Astrocyte of the cerebellum (primary cell): ENCODE data around the gene PRRT1.

Experiments
- DNase-seq: peaks from one replicate; pipeline ENCODE4 v3.0.0-alpha.2; 2011; ENCODE audit warnings: low read depth
- H3K4me3 ChIP-seq: 2 replicates; pipeline ENCODE4 v1.5.1; 2011; ENCODE audit warnings: mild to moderate bottlenecking, low read depth, low read length, moderate library complexity
- in situ Hi-C: cut with HindIII; loops from 2 replicates; pipeline ENCODE4 v1.10.0; 2017; ENCODE audit warnings: low sequenced_read_pairs
- TF ChIP-seq, protein P1 (sequence below): IDR thresholded peaks from 2 replicates; pipeline ENCODE4 v1.5.1; 2012; ENCODE audit warnings: low read length, low read depth, moderate library complexity, mild to moderate bottlenecking; ENCODE audit errors: missing control alignments

PRRT1 gene

DNA sequence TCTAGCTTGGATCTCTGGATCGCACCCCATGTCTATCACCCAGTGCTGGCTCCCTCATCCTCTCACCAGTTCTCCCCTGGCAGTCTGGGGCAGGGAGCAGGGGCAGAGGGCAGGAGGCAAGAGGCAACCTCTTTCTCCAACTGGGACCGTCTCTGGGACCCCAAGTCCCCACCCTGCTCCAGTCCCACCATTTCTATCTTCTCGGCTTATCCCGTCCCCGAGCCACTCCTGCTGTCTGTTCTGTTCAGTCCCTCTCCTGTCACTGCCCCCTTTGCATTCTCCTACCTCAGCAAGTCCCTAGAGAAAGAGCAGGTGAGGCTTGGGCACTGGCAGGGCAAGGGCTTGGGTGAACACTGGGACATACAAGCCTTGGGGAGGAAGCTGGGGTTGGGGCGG lies 42.0 kb downstream of the PRRT1 start:
- TF ChIP-seq, protein P1, sequence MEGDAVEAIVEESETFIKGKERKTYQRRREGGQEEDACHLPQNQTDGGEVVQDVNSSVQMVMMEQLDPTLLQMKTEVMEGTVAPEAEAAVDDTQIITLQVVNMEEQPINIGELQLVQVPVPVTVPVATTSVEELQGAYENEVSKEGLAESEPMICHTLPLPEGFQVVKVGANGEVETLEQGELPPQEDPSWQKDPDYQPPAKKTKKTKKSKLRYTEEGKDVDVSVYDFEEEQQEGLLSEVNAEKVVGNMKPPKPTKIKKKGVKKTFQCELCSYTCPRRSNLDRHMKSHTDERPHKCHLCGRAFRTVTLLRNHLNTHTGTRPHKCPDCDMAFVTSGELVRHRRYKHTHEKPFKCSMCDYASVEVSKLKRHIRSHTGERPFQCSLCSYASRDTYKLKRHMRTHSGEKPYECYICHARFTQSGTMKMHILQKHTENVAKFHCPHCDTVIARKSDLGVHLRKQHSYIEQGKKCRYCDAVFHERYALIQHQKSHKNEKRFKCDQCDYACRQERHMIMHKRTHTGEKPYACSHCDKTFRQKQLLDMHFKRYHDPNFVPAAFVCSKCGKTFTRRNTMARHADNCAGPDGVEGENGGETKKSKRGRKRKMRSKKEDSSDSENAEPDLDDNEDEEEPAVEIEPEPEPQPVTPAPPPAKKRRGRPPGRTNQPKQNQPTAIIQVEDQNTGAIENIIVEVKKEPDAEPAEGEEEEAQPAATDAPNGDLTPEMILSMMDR: no peak
- no peak for DNase-seq
- in situ Hi-C loops: no loop called here
- no peak overlapping the region for H3K4me3 ChIP-seq

DNA sequence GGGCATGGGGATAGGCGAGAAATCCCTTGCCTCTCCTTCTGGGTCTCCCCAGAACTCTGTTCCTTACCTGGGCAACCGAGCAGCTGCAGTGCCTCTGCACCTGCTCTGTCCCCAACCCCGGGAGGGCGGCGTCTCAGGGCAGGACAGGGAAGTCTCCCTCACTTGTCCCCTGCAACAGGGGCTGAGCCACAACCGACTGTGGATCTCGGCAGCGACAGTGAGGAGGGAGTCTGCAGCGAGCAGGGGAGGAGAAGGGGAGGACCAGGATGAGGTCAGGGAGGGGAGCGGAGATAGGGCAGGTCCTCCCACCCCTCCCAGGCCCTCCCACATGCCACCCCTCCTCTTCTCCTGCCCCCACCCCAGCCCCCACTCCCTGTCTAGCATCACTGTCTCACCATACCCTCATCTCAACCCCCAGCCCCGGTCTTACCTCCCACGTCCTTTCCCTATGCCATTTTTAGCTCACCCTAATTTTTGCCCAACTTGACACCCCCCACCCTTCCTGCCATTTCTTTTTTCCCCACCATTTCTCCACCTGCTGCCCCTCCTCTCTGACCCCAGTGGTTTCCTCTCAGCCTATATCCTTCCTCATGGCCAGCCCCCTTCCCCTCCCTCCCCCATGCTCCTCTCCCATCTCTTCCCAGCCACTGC lies 42.5 kb downstream of the PRRT1 start, which contains the start of gene TNXB:
TSS of gene TNXB (minus strand) at position 225 of the 651 bp plus-strand sequence. CDS start 11,140 bp downstream, outside the sequence.
- TF ChIP-seq, protein P1: no peak
- no peak within 1 kb of the TSS for H3K4me3 ChIP-seq

DNA sequence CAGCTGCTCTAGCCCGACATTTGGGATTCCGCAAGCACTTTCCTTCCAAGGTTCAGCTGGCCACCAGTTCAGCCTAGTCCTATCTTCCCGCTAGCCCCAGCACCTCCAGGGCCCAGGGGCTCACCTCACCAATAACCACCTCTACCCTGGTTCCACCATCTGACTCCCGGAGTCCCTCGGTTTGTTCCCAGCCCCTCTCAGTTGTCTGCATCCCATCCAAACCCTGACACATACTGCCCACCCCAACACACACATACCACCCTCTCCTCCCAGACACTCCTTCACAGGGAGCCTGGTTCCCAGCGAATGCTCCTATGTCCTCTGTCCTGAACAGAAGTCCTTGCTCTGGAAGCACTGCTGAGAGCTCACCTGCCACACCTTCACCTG lies 43.0 kb downstream of the PRRT1 start:
- in situ Hi-C loops: no loop called here
- H3K4me3 ChIP-seq: no peak overlapping the region
- TF ChIP-seq, protein P1: no peak
- no peak for DNase-seq

More for the DNA sequence above, 42.5 kb downstream of the PRRT1 start, which contains the start of gene TNXB:
- no peak for DNase-seq
- in situ Hi-C loops: no loop called here

DNA sequence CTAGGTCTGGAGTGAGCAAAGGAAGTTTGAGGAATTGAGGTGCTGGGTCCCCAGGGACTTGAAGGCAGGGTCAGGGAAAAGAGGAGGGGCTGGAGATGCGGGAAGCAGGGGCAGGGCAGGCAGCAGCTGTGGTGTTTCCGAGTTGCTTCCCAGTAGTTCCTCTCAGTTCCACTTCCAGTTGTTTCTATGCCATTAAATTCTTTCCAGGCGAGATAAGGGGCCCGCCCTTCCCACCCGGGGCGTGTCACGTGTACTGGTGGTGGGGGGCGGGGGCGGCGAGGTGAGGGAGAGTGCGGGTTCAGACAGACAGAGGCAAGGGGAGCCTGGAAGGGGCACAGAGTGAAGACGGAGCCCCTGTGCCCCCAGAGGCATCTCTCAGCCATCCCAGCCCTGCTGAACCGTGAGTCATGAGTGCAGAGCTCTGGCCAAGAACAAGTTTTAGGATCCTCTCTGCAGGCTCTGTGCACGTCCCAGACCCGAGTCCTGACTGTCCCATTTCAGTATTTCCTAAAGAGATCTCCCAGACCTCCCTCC lies 43.6 kb downstream of the PRRT1 start:
- in situ Hi-C loops: no loop called here
- TF ChIP-seq, protein P1: no peak
- no peak overlapping the region for H3K4me3 ChIP-seq
- no peak for DNase-seq

DNA sequence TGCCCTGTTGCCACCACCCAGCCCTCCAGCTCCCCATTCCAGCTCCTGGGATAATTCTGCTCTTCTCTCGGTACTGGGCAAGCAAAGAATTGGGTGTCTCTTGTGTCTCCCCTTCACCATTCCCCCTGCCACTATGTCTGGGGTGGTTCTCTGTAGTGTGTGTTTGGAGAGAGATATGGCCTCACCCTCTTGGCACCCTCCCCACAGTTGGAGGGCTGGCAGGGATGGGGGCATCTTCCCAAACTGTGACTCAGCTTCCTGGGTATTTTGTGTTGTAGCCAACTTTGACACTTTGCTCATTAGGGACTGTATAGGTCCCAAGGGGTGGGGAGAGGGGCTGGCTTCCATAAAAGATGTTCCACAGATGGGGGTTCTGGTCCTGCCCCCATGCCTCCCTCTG lies 44.3 kb downstream of the PRRT1 start:
- DNase-seq: no peak
- in situ Hi-C loops: no loop called here
- H3K4me3 ChIP-seq: no peak overlapping the region
- TF ChIP-seq, protein P1: no peak

DNA sequence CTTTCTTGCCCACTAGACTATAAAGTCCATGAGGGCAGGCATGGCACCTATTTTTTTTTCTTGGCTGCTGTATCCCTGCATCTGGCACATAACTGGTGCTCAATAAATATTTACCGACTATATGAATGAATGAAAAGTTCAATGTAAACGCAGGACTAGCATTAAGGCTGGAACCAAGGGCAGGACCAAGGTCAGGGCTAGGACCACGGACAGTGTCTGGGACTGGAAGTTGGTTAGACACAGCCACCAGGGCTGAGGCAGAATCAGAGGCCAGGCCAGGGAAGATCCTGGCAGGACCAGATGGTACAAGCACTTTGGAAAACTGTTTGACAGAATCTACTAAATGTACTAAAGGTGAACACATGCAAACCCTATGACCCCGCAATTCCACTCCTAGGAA lies 46.3 kb downstream of the PRRT1 start:
- in situ Hi-C loops: no loop called here
- no peak for DNase-seq
- TF ChIP-seq, protein P1: no peak
- no peak overlapping the region for H3K4me3 ChIP-seq
